HepG2 (cell line): ENCODE results near the gene FAM161A. TPM values are rescaled to one million over a fixed set of nuclear protein-coding genes. Genes with fewer than 3 reads are reported as not detected.
A peak's percentile ranks its signal among the peaks of the same experiment; 100 is the strongest.

Source experiments
- ARNTL ChIP-seq: sonication (generic); formaldehyde crosslinking; IDR thresholded peaks from 2 replicates; pipeline ENCODE4 v1.4.0; 2020; ENCODE audit warnings: mild to moderate bottlenecking, missing genetic modification reagents
- EHMT2 ChIP-seq: fragments of 200-600 bp; sonication (generic); IDR thresholded peaks from 2 replicates; pipeline ENCODE4 v1.7.0; 2017; ENCODE audit warnings: antibody characterized with exemption, low read depth, low read length, borderline replicate concordance
- FOXA3 ChIP-seq: IDR thresholded peaks from 2 replicates; pipeline ENCODE4 v1.6.1; 2016; ENCODE audit warnings: missing genetic modification reagents, missing compliant biosample characterization
- HDAC2 ChIP-seq: sonication (generic); formaldehyde crosslinking; IDR thresholded peaks from 2 replicates; pipeline ENCODE4 v1.4.0; 2020; ENCODE audit warnings: missing genetic modification reagents
- HOXA3 ChIP-seq: sonication (generic); formaldehyde crosslinking; IDR thresholded peaks from 2 replicates; pipeline ENCODE4 v1.5.0; 2020; ENCODE audit warnings: missing genetic modification reagents
- KAT2B ChIP-seq: fragments of 150-350 bp; IDR thresholded peaks from 2 replicates; pipeline ENCODE4 v1.6.1; 2014; ENCODE audit warnings: low read depth, low read length, borderline replicate concordance
- MXI1 ChIP-seq: IDR thresholded peaks from 3 replicates; pipeline ENCODE4 v1.6.1; 2012; ENCODE audit warnings: low read depth, low read length, inconsistent platforms, borderline replicate concordance
- NAIF1 ChIP-seq: sonication (generic); formaldehyde crosslinking; IDR thresholded peaks from 2 replicates; pipeline ENCODE4 v1.5.0; 2020; ENCODE audit warnings: mild to moderate bottlenecking, missing genetic modification reagents, borderline replicate concordance
- NFATC3 ChIP-seq: sonication (generic); formaldehyde crosslinking; IDR thresholded peaks from 2 replicates; pipeline ENCODE4 v1.5.1; 2020; ENCODE audit warnings: mild to moderate bottlenecking, missing genetic modification reagents
- PRPF4 ChIP-seq: fragments of 200-400 bp; formaldehyde crosslinking; IDR thresholded peaks from 2 replicates; pipeline ENCODE4 v1.6.1; 2016; ENCODE audit warnings: low read length, low read depth; ENCODE audit not compliant: poor library complexity, severe bottlenecking
- RAD51 ChIP-seq: fragments of 450-650 bp; IDR thresholded peaks from 2 replicates; pipeline ENCODE4 v1.6.1; 2016; ENCODE audit warnings: borderline replicate concordance
- RFXANK ChIP-seq: IDR thresholded peaks from 2 replicates; pipeline ENCODE4 v1.6.1; 2016
- SSRP1 ChIP-seq: IDR thresholded peaks from 2 replicates; pipeline ENCODE4 v1.6.1; 2016; ENCODE audit warnings: control low read depth
- ZNF10 ChIP-seq: sonication (generic); formaldehyde crosslinking; IDR thresholded peaks from 2 replicates; pipeline ENCODE4 v1.4.0; 2020; ENCODE audit warnings: mild to moderate bottlenecking, low read depth, missing genetic modification reagents, borderline replicate concordance
- ZNF24 ChIP-seq: fragments of 450-650 bp; IDR thresholded peaks from 2 replicates; pipeline ENCODE4 v1.6.1; 2017; ENCODE audit warnings: antibody characterized with exemption, mild to moderate bottlenecking
- ZNF383 ChIP-seq: sonication (generic); formaldehyde crosslinking; IDR thresholded peaks from 2 replicates; pipeline ENCODE4 v1.4.0; 2020; ENCODE audit warnings: missing genetic modification reagents, mild to moderate bottlenecking, borderline replicate concordance
- ZNF468 ChIP-seq: sonication (generic); formaldehyde crosslinking; IDR thresholded peaks from 2 replicates; pipeline ENCODE4 v1.8.0; 2022; ENCODE audit warnings: mild to moderate bottlenecking, moderate library complexity, missing genetic modification reagents
- ZNF484 ChIP-seq: sonication (generic); formaldehyde crosslinking; IDR thresholded peaks from 2 replicates; pipeline ENCODE4 v1.5.1; 2020; ENCODE audit warnings: mild to moderate bottlenecking, low read depth, missing genetic modification reagents, borderline replicate concordance
- ZNF546 ChIP-seq: sonication (generic); formaldehyde crosslinking; conservative IDR thresholded peaks from 2 replicates; pipeline ENCODE4 v1.8.1; 2023; ENCODE audit warnings: mild to moderate bottlenecking, missing genetic modification reagents
- polyA plus RNA-seq, 8 experiments: library from polyadenylated mRNA; depleted of rRNA in 3 of 8; stranded (reverse) in 7 of 8; unstranded in 1 of 8; fragments of >200 nt; fragmentation: Illumina TruSeq in 4 of 8; extraction: Trizol in 4 of 8; gene quantifications; 2 replicates each; pipeline versions ENCODE4 v1.2.1 to v1.2.3, GENCODE V29; 2011 to 2016; ENCODE audit warnings: low read depth in 4 of 8, missing spikeins in 1 of 8, mixed read lengths in 1 of 8; ENCODE audit not compliant: insufficient read depth in 1 of 8
- total RNA-seq, 5 experiments: library from RNA; depleted of rRNA; stranded (reverse); fragments of >200 nt; fragmentation: Illumina TruSeq; extraction: Trizol; gene quantifications; 2 replicates each; pipeline ENCODE4 v1.2.3, GENCODE V29; 2016; ENCODE audit warnings: low read depth in 1 of 5
- TF ChIP-seq, protein P1 (sequence below): IDR thresholded peaks from 2 replicates; pipeline ENCODE4 v1.6.1; 2016; ENCODE audit warnings: missing biosample characterization, missing genetic modification reagents, low read depth
- TF ChIP-seq, protein P2 (sequence below): sonication (generic); formaldehyde crosslinking; IDR thresholded peaks from 2 replicates; pipeline ENCODE4 v1.5.1; 2020; ENCODE audit warnings: mild to moderate bottlenecking, moderate library complexity, missing genetic modification reagents
- TF ChIP-seq, protein P3 (sequence below): sonication (generic); formaldehyde crosslinking; IDR thresholded peaks from 2 replicates; pipeline ENCODE4 v1.4.0; 2020; ENCODE audit warnings: missing genetic modification reagents
- TF ChIP-seq, protein P4 (sequence below): sonication (generic); formaldehyde crosslinking; IDR thresholded peaks from 2 replicates; pipeline ENCODE4 v1.4.0; 2020; ENCODE audit warnings: mild to moderate bottlenecking, missing genetic modification reagents
- TF ChIP-seq, protein P5 (sequence below): sonication (generic); formaldehyde crosslinking; IDR thresholded peaks from 2 replicates; pipeline ENCODE4 v1.4.0; 2020; ENCODE audit warnings: missing genetic modification reagents; ENCODE audit errors: not compliant biosample characterization

The FAM161A gene
- total and polyA plus RNA-seq, 2 of the 13 experiments (the other 11 are each of a cell fraction or from before 2014, with no cell fraction given), result 2.7 to 3.4 TPM

DNA sequence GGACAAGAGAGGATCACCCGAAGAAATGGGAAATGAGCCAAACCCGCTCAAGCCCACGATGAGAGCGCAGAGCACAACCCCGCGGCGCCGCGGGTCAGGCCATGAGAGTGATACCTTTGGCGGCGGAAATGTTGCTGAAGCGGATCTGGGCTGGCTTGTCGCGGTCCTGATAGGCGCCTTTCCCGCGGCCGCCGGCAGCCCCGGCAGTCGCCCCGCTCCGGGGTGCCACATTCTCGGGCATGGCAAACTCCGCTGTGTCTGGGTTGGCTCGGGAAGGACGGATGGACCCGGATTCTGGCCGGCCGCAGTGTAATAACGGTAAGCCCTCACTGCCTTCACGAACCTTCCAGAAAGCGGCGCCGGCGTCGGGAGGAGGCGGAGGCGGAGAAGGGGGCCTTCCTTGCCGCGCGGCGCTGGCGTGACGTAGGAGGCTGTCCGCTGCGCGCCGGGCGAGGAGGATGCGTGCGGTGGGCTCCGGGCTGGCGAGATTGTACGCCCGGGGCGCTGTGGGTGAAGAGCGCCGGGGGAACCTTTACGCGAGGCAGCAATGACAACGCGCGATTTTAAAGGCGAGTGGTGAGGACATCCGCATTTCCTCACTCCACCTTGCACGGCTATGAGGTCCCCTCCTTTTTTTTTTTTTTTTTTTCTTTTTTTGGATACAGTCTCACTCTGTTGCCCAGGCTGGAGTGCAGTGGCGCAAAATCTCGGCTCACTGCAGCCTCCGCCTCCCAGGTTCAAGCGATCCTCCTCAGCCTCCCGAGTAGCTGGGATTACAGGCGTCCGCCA, 34.6 kb upstream of the FAM161A start, which contains the start of gene CCT4 (continued):
- TF ChIP-seq, protein P1, sequence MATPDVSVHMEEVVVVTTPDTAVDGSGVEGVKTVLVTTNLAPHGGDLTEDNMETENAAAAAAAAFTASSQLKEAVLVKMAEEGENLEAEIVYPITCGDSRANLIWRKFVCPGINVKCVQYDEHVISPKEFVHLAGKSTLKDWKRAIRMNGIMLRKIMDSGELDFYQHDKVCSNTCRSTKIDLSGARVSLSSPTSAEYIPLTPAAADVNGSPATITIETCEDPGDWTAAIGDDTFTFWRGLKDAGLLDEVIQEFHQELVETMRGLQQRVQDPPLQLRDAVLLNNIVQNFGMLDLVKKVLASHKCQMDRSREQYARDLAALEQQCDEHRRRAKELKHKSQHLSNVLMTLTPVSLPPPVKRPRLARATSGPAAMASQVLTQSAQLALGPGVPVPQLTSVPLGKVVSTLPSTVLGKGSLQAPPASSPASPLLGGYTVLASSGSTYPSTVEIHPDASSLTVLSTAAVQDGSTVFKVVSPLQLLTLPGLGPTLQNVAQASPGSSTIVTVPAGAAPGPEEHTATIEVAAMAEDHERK, result peak; percentile 65
- TF ChIP-seq KAT2B (0 out of 2 replicates have a peak, but pooled peaks have one; percentile 33), ZNF383 (CRISPR knock-in tag) (peak; percentile 71; the same call in 1 of the 2 replicates), HDAC2 (CRISPR knock-in tag) (peak; percentile 97), ZNF468 (CRISPR knock-in tag) (peak; percentile 90; the same call in 1 of the 2 replicates), RAD51 (no peak), HOXA3 (peak; percentile 98), EHMT2 (no peak), FOXA3 (CRISPR knock-in tag) (peak; percentile 85), ZNF10 (CRISPR knock-in tag) (no peak), PRPF4 (peak; percentile 13), SSRP1 (CRISPR knock-in tag) (peak; percentile 61; the same call in 1 of the 2 replicates), ZNF546 (CRISPR knock-in tag) (peak; percentile 82; the same call in 1 of the 2 replicates), MXI1 (peak; percentile 94), NAIF1 (peak; percentile 87), ZNF24 (peak; percentile 35; the same call in 1 of the 2 replicates), NFATC3 (CRISPR knock-in tag) (peak; percentile 88; the same call in 1 of the 2 replicates), RFXANK (CRISPR knock-in tag) (no peak), ZNF484 (CRISPR knock-in tag) (peak; percentile 72; the same call in 1 of the 2 replicates), ARNTL (CRISPR knock-in tag) (peak; percentile 79)
- TF ChIP-seq, protein P2, sequence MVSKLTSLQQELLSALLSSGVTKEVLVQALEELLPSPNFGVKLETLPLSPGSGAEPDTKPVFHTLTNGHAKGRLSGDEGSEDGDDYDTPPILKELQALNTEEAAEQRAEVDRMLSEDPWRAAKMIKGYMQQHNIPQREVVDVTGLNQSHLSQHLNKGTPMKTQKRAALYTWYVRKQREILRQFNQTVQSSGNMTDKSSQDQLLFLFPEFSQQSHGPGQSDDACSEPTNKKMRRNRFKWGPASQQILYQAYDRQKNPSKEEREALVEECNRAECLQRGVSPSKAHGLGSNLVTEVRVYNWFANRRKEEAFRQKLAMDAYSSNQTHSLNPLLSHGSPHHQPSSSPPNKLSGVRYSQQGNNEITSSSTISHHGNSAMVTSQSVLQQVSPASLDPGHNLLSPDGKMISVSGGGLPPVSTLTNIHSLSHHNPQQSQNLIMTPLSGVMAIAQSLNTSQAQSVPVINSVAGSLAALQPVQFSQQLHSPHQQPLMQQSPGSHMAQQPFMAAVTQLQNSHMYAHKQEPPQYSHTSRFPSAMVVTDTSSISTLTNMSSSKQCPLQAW (CRISPR knock-in tag), result peak; percentile 92
- TF ChIP-seq, protein P3, sequence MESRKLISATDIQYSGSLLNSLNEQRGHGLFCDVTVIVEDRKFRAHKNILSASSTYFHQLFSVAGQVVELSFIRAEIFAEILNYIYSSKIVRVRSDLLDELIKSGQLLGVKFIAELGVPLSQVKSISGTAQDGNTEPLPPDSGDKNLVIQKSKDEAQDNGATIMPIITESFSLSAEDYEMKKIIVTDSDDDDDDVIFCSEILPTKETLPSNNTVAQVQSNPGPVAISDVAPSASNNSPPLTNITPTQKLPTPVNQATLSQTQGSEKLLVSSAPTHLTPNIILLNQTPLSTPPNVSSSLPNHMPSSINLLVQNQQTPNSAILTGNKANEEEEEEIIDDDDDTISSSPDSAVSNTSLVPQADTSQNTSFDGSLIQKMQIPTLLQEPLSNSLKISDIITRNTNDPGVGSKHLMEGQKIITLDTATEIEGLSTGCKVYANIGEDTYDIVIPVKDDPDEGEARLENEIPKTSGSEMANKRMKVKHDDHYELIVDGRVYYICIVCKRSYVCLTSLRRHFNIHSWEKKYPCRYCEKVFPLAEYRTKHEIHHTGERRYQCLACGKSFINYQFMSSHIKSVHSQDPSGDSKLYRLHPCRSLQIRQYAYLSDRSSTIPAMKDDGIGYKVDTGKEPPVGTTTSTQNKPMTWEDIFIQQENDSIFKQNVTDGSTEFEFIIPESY (CRISPR knock-in tag), result peak; percentile 81
- TF ChIP-seq, protein P4, sequence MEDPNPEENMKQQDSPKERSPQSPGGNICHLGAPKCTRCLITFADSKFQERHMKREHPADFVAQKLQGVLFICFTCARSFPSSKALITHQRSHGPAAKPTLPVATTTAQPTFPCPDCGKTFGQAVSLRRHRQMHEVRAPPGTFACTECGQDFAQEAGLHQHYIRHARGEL (CRISPR knock-in tag), result no peak
- TF ChIP-seq, protein P5, sequence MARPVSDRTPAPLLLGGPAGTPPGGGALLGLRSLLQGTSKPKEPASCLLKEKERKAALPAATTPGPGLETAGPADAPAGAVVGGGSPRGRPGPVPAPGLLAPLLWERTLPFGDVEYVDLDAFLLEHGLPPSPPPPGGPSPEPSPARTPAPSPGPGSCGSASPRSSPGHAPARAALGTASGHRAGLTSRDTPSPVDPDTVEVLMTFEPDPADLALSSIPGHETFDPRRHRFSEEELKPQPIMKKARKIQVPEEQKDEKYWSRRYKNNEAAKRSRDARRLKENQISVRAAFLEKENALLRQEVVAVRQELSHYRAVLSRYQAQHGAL (CRISPR knock-in tag), result peak; percentile 66
